Heart left ventricle (tissue), 13 donors: ENCODE data around the gene RNF207.

Experiments
- CTCF ChIP-seq, 12 donors: fragments of 200-600 bp; sonication (generic) in 4 of 12; IDR thresholded peaks; one replicate each; pipeline versions ENCODE4 v1.5.0 to v1.8.0; 2018 to 2022; ENCODE audit warnings: antibody characterized with exemption in 12 of 12, mild to moderate bottlenecking in 5 of 12
- POLR2A ChIP-seq, 2 donors: fragments of 450-650 bp; IDR thresholded peaks; one replicate each; pipeline ENCODE4 v1.6.1; 2017; ENCODE audit warnings: antibody characterized with exemption in 2 of 2, mild to moderate bottlenecking in 2 of 2, moderate library complexity in 2 of 2
- donor health status: ischemic (EF 13 %, LVEDD 7.1; RV severe dilation, severe dysfunction).
- donor health status: DM: no; HTN: yes; CAD: no.
- donor health status: DM: no; HTN: no; CAD: no.
- donor health status: ischemic (EF 25% LVEDD 6.9; RV normal size, moderate dysfunction).
- donor health status: ischemic (EF 25% LVEDD 5.7; RV mildly dilated, moderate dysfunction).
- donor health status: ischemic (EF 35%, LVEDD 5.7; RV mildly dilated, moderate dysfunction).
- donor health status: nonischemic (EF 11% LVEDD 7.7; RV severe dilation, severe dysfunction).
- donor health status: DM: yes; HTN: yes; CAD: no.
- donor health status: PGD.
- donor health status: ischemic (EF 29% LVEDD 5.4; RV normal size, mild dysfunction).
- donor health status: nonischemic (EF 23%, LVEDD 6.1; RV moderate dilation, normal function).

GRCh38 chr1:6207075-6207885 is 1.4 kb downstream of the RNF207 start:
- TF ChIP-seq CTCF (IDR thresholded peaks at IDR 0.05) (no peak), POLR2A (IDR thresholded peaks at IDR 0.05) (no peak)
